GM23338 (cell line): ENCODE measurements around the gene CPHXL. TPM values are rescaled to one million over a fixed set of nuclear protein-coding genes. Genes with fewer than 3 reads are reported as not detected.

Experiments used
- ATAC-seq: fragments of 200-7000 bp; cut with Tn5 transposase; 3 replicates; pipeline ENCODE4 v1.9.1; 2020
- DNase-seq: peaks from one replicate; pipeline ENCODE4 v3.0.0-alpha.2; 2015; ENCODE audit warnings: low spot score
- H2AFZ ChIP-seq: fragments of 200-600 bp; sonication (generic); 2 replicates; pipeline ENCODE4 v1.8.0; 2016; ENCODE audit warnings: antibody characterized with exemption, mild to moderate bottlenecking, moderate library complexity
- H3F3A ChIP-seq: fragments of 200-600 bp; sonication (generic); replicated peaks from 2 replicates; pipeline ENCODE4 v1.8.0; 2017; ENCODE audit warnings: antibody characterized with exemption, mixed run types, low read depth
- H3K27ac ChIP-seq: fragments of 200-600 bp; sonication (generic); 2 replicates; pipeline ENCODE4 v1.6.1; 2016; ENCODE audit warnings: low read depth
- H3K27me3 ChIP-seq: fragments of 200-600 bp; sonication (generic); 2 replicates; pipeline ENCODE4 v1.8.0; 2016; ENCODE audit warnings: mild to moderate bottlenecking, mixed run types, moderate library complexity; ENCODE audit not compliant: insufficient read depth
- H3K36me3 ChIP-seq: fragments of 200-600 bp; sonication (generic); 2 replicates; pipeline ENCODE4 v1.8.0; 2016; ENCODE audit warnings: mild to moderate bottlenecking; ENCODE audit not compliant: insufficient read depth
- H3K4me1 ChIP-seq: fragments of 200-600 bp; sonication (generic); 2 replicates; pipeline ENCODE4 v1.8.0; 2016; ENCODE audit warnings: mild to moderate bottlenecking, moderate library complexity; ENCODE audit not compliant: insufficient read depth
- H3K4me2 ChIP-seq: fragments of 200-600 bp; sonication (generic); 2 replicates; pipeline ENCODE4 v1.7.1; 2017; ENCODE audit warnings: mixed run types
- H3K4me3 ChIP-seq: fragments of 200-600 bp; sonication (generic); 2 replicates; pipeline ENCODE4 v1.6.1; 2016; ENCODE audit warnings: mixed run types
- H3K79me2 ChIP-seq: fragments of 200-600 bp; sonication (generic); replicated peaks from 2 replicates; pipeline ENCODE4 v1.8.0; 2017; ENCODE audit warnings: mild to moderate bottlenecking; ENCODE audit not compliant: insufficient read depth
- H3K9me2 ChIP-seq: fragments of 200-600 bp; sonication (generic); 2 replicates; pipeline ENCODE4 v1.8.0; 2017; ENCODE audit not compliant: insufficient read depth
- H4K20me1 ChIP-seq: fragments of 200-600 bp; sonication (generic); replicated peaks from 2 replicates; pipeline ENCODE4 v1.8.0; 2017; ENCODE audit warnings: mild to moderate bottlenecking; ENCODE audit not compliant: insufficient read depth
- H3K27ac Mint-ChIP-seq: 2 replicates; pipeline ENCODE4 v1.8.0; 2020; ENCODE audit warnings: inconsistent platforms, mild to moderate bottlenecking, moderate library complexity, mixed read lengths
- H3K27me3 Mint-ChIP-seq: 3 replicates; pipeline ENCODE4 v1.8.0; 2022; ENCODE audit warnings: low read depth, mild to moderate bottlenecking, moderate library complexity, mixed read lengths, inconsistent platforms; ENCODE audit not compliant: insufficient read depth, poor library complexity
- H3K36me3 Mint-ChIP-seq: 3 replicates; pipeline ENCODE4 v1.8.0; 2021; ENCODE audit warnings: low read depth, mild to moderate bottlenecking, inconsistent platforms, moderate library complexity, mixed read lengths
- H3K4me1 Mint-ChIP-seq: 3 replicates; pipeline ENCODE4 v1.8.0; 2020; ENCODE audit warnings: mild to moderate bottlenecking, inconsistent platforms, mixed read lengths
- H3K4me3 Mint-ChIP-seq: 3 replicates; pipeline ENCODE4 v1.8.0; 2021; ENCODE audit warnings: moderate library complexity, mild to moderate bottlenecking, inconsistent platforms, mixed read lengths
- H3K9me3 Mint-ChIP-seq: 3 replicates; pipeline ENCODE4 v1.8.0; 2020; ENCODE audit warnings: moderate library complexity, mild to moderate bottlenecking, inconsistent platforms, mixed read lengths
- CREB1 ChIP-seq: fragments of 250-450 bp; sonication (Bioruptor Pico); IDR thresholded peaks from 2 replicates; pipeline ENCODE4 v1.5.0; 2020; ENCODE audit warnings: low read depth, mild to moderate bottlenecking, moderate library complexity
- CTCF ChIP-seq, 2 experiments: fragments of 200-600 bp in 1 of 2; sonication (generic) in 1 of 2; conservative IDR thresholded peaks; 2 replicates each; pipeline versions ENCODE4 v1.5.1 to v1.6.1; 2016 to 2017; ENCODE audit warnings: antibody characterized with exemption in 2 of 2, low read depth in 2 of 2, mild to moderate bottlenecking in 2 of 2, moderate library complexity in 1 of 2
- ETS1 ChIP-seq: IDR thresholded peaks from 2 replicates; pipeline ENCODE4 v1.6.1; 2016; ENCODE audit warnings: antibody characterized with exemption
- EZH2 ChIP-seq: fragments of 200-600 bp; sonication (generic); IDR thresholded peaks from one replicate; pipeline ENCODE4 v1.8.0; 2017; ENCODE audit warnings: antibody characterized with exemption, mild to moderate bottlenecking, low read depth; ENCODE audit not compliant: unreplicated experiment
- EZH2phosphoT487 ChIP-seq: fragments of 200-600 bp; sonication (generic); IDR thresholded peaks from one replicate; pipeline ENCODE4 v1.8.1; 2018; ENCODE audit warnings: antibody characterized with exemption; ENCODE audit not compliant: unreplicated experiment
- JUNB ChIP-seq: IDR thresholded peaks from one replicate; pipeline ENCODE4 v1.6.1; 2016; ENCODE audit warnings: antibody characterized with exemption; ENCODE audit not compliant: unreplicated experiment
- NANOG ChIP-seq: IDR thresholded peaks from 2 replicates; pipeline ENCODE4 v1.6.1; 2016; ENCODE audit warnings: antibody characterized with exemption, borderline replicate concordance
- POLR2AphosphoS5 ChIP-seq: IDR thresholded peaks from 2 replicates; pipeline ENCODE4 v1.6.1; 2016; ENCODE audit warnings: antibody characterized with exemption, low read depth
- REST ChIP-seq: IDR thresholded peaks from one replicate; pipeline ENCODE4 v1.6.1; 2018; ENCODE audit warnings: antibody characterized with exemption; ENCODE audit not compliant: unreplicated experiment
- STAT1 ChIP-seq: IDR thresholded peaks from one replicate; pipeline ENCODE4 v1.6.1; 2016; ENCODE audit warnings: antibody characterized with exemption; ENCODE audit not compliant: unreplicated experiment
- ZNF114 ChIP-seq: fragments of 250-450 bp; sonication (Bioruptor Pico); IDR thresholded peaks from 2 replicates; pipeline ENCODE4 v1.5.0; 2020; ENCODE audit warnings: mild to moderate bottlenecking, moderate library complexity
- ZNF331 ChIP-seq: fragments of 250-450 bp; sonication (Bioruptor Pico); IDR thresholded peaks from 2 replicates; pipeline ENCODE4 v1.5.0; 2020; ENCODE audit warnings: low read depth, mild to moderate bottlenecking, moderate library complexity
- ZNF462 ChIP-seq: fragments of 250-450 bp; sonication (Bioruptor Pico); IDR thresholded peaks from 2 replicates; pipeline ENCODE4 v1.5.0; 2020; ENCODE audit warnings: mild to moderate bottlenecking, moderate library complexity
- polyA plus RNA-seq: library from polyadenylated mRNA; unstranded; fragments of >200 nt; fragmentation: Nextera tagmentation; extraction: Ambion mirVana; gene quantifications from 2 replicates; pipeline ENCODE4 v1.2.1, GENCODE V29; 2016
- total RNA-seq: library from RNA; depleted of rRNA; stranded (reverse); fragments of >200 nt; shearing (Covaris generic); gene quantifications from 2 replicates; pipeline ENCODE4 v1.2.3, GENCODE V29; 2014

The CPHXL gene
- total and polyA plus RNA-seq, 2 experiments from 2014 or later, result not detected

GRCh38 chr16:75774197-75774596 is 47.9 kb upstream of the CPHXL start:
- Histone ChIP-seq H4K20me1 (no peaks in the 10 kb centered on the region), H3K4me3 (no peak overlapping the region), H3K9me2 (no peaks in the 10 kb centered on the region), H3K27ac (no peak overlapping the region), H3K36me3 (no peaks in the 10 kb centered on the region; the same call in 1 of the 2 replicates), H3K4me2 (no peak overlapping the region), H3K79me2 (no peaks in the 10 kb centered on the region), H3F3A (no peaks in the 10 kb centered on the region), H3K27me3 (no peaks in the 10 kb centered on the region), H3K4me1 (no peaks in the 10 kb centered on the region), H2AFZ (no peak overlapping the region)
- H3K36me3 Mint-ChIP-seq, result peaks cover 4% of the 10 kb centered on the region; the same call in 1 of the 3 replicates
- DNase-seq, result no peak
- H3K4me1 Mint-ChIP-seq, result no peaks in the 10 kb centered on the region
- H3K27me3 Mint-ChIP-seq, result no peaks in the 10 kb centered on the region
- peaks cover 53% of the 10 kb centered on the region for H3K9me3 Mint-ChIP-seq
- no peak overlapping the region for H3K4me3 Mint-ChIP-seq
- no peak for TF ChIP-seq REST
- TF ChIP-seq POLR2AphosphoS5, result no peak
- no peak for TF ChIP-seq CTCF (conservative IDR thresholded peaks at IDR 0.05; ENCODE audit: low read depth in 2 of 2)
- no peak for TF ChIP-seq EZH2phosphoT487
- no peak for TF ChIP-seq EZH2
- TF ChIP-seq JUNB, result no peak
- TF ChIP-seq ZNF462 (CRISPR knock-in tag), result no peak
- TF ChIP-seq ZNF331, result no peak
- TF ChIP-seq ZNF114 (CRISPR knock-in tag), result no peak
- no peak for TF ChIP-seq ETS1
- TF ChIP-seq NANOG, result no peak
- TF ChIP-seq CREB1 (CRISPR knock-in tag), result no peak
- TF ChIP-seq STAT1, result no peak
- no peak overlapping the region for H3K27ac Mint-ChIP-seq
- no peak for ATAC-seq
